Ureter (tissue), 1 donor: Measurements from ENCODE around the gene YES1. TPM values are rescaled to one million over a fixed set of nuclear protein-coding genes. Genes with fewer than 3 reads are reported as not detected.

Experiments
- DNase-seq: peaks from one replicate; pipeline ENCODE4 v3.0.0-alpha.2; 2020; ENCODE audit warnings: low spot score
- total RNA-seq: library from RNA; stranded (reverse); gene quantifications from one replicate; pipeline ENCODE4 v1.2.4, GENCODE V29; 2023
- donor health status: DM: yes; HTN: yes; CAD: no.

YES1 gene
- total RNA-seq, result 42.0 TPM

GRCh38 chr18:811892-812375, at the start of gene YES1:
Gene YES1 (minus strand): TSS chr18:812242. CDS start chr18:756827, 55,415 bp downstream.
- DNase-seq, result peak; percentile 51

GRCh38 chr18:857986-858385, 45.9 kb upstream of the YES1 start:
- no peak for DNase-seq

- DNase-seq, result no peak
These were observed 41.4 kb upstream of the YES1 start for GRCh38 chr18:853471-853870.

- no peak for DNase-seq
These were observed 38.9 kb upstream of the YES1 start for GRCh38 chr18:850960-851359.

- no peak for DNase-seq
These were observed 37.0 kb upstream of the YES1 start for GRCh38 chr18:849021-849420.

- DNase-seq, result no peak
These were observed 36.2 kb upstream of the YES1 start for GRCh38 chr18:848062-848861.

- DNase-seq, result no peak
These were observed 33.2 kb upstream of the YES1 start for GRCh38 chr18:845152-845819.

GRCh38 chr18:841647-842370, 29.8 kb upstream of the YES1 start:
- DNase-seq, result no peak

- DNase-seq, result no peak
These were observed 28.5 kb upstream of the YES1 start for GRCh38 chr18:840516-840915.

GRCh38 chr18:840023-840408, 28.0 kb upstream of the YES1 start:
- DNase-seq, result no peak

GRCh38 chr18:839224-840022, 27.4 kb upstream of the YES1 start:
- peak; percentile 86 for DNase-seq

- DNase-seq, result no peak
These were observed 25.9 kb upstream of the YES1 start for GRCh38 chr18:837922-838321.

- DNase-seq, result no peak
These were observed 22.2 kb upstream of the YES1 start for GRCh38 chr18:834082-834720.

GRCh38 chr18:833197-833596, 21.2 kb upstream of the YES1 start:
- DNase-seq, result no peak

- DNase-seq, result no peak
These were observed 20.1 kb upstream of the YES1 start for GRCh38 chr18:832085-832681.

- no peak for DNase-seq
These were observed 18.4 kb upstream of the YES1 start for GRCh38 chr18:830315-830901.

GRCh38 chr18:829432-829831, 17.4 kb upstream of the YES1 start:
- DNase-seq, result no peak

- no peak for DNase-seq
These were observed 15.1 kb upstream of the YES1 start for GRCh38 chr18:827093-827677.

- no peak for DNase-seq
These were observed 14.0 kb upstream of the YES1 start for GRCh38 chr18:825891-826585.
